SH-SY5Y (cell line): ENCODE measurements around the gene KRTAP5-1.

Experiments
- GATA2 ChIP-seq: IDR thresholded peaks from 2 replicates; pipeline ENCODE4 v1.6.1; 2011; ENCODE audit warnings: mild to moderate bottlenecking, low read depth, low read length
- GATA3 ChIP-seq: IDR thresholded peaks from 2 replicates; pipeline ENCODE4 v1.6.1; 2011; ENCODE audit warnings: low read depth, mild to moderate bottlenecking, low read length, moderate library complexity

- TF ChIP-seq GATA2, result no peak
- TF ChIP-seq GATA3, result no peak
These were observed 17.9 kb downstream of the KRTAP5-1 start for GRCh38 chr11:1567052-1567720.
